Testis (tissue), 2 donors: ENCODE measurements around the gene HOOK2.

ENCODE experiments used
- POLR2A ChIP-seq: fragments of 450-650 bp; IDR thresholded peaks from one replicate; pipeline ENCODE4 v1.6.1; 2017; ENCODE audit warnings: antibody characterized with exemption, mild to moderate bottlenecking, moderate library complexity
- TF ChIP-seq, protein P1 (sequence below), 3 experiments: fragments of 450-650 bp in 2 of 3; fragments of 200-600 bp in 1 of 3; sonication (generic) in 1 of 3; IDR thresholded peaks; one replicate each; pipeline ENCODE4 v1.5.1; 2016 to 2019; ENCODE audit warnings: antibody characterized with exemption in 3 of 3, mild to moderate bottlenecking in 2 of 3, moderate library complexity in 1 of 3

DNA sequence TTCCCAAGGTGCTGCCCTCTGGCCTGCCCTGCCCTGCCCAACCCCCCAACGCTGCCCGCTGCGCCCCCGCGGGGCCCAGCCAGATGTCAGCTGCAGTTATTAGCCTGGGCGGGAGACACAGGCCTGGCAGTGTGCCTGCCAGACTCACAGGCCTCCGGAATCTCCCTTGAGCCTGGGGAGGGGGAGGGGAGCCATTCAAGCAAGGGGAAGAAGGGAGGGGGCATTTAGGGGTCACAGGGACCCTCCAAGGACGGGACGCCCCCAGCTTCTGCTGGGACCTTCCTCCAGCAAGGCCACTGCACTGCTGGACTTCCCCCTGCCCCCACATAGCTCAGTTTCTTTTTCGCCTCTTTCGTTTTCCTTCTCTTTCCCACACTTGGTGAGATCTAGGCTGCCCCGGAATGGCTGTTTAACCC, 13.3 kb upstream of the HOOK2 start:
- TF ChIP-seq, protein P1, sequence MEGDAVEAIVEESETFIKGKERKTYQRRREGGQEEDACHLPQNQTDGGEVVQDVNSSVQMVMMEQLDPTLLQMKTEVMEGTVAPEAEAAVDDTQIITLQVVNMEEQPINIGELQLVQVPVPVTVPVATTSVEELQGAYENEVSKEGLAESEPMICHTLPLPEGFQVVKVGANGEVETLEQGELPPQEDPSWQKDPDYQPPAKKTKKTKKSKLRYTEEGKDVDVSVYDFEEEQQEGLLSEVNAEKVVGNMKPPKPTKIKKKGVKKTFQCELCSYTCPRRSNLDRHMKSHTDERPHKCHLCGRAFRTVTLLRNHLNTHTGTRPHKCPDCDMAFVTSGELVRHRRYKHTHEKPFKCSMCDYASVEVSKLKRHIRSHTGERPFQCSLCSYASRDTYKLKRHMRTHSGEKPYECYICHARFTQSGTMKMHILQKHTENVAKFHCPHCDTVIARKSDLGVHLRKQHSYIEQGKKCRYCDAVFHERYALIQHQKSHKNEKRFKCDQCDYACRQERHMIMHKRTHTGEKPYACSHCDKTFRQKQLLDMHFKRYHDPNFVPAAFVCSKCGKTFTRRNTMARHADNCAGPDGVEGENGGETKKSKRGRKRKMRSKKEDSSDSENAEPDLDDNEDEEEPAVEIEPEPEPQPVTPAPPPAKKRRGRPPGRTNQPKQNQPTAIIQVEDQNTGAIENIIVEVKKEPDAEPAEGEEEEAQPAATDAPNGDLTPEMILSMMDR (IDR thresholded peaks at IDR 0.05): no peak
- no peak for TF ChIP-seq POLR2A
